Measurements from ENCODE around the gene AUTS2.

The AUTS2 gene

GRCh38 chr7:69803699-69804516, 205.6 kb downstream of the AUTS2 start:
- no peaks in the 10 kb centered on the region for H3K27me3 ChIP-seq
- no peak for TF ChIP-seq CTCF (IDR thresholded peaks at IDR 0.05)
- H3K4me1 ChIP-seq (ENCODE audit: control insufficient read depth in 1 of 2, insufficient read depth in 1 of 2, low read depth in 1 of 2, low read length in 1 of 2): no peaks in the 10 kb centered on the region
- H3K27ac ChIP-seq: no peak overlapping the region
- no peaks in the 10 kb centered on the region for H3K36me3 ChIP-seq
- no peaks in the 10 kb centered on the region for H3K9me3 ChIP-seq
- no peak overlapping the region for H3K4me3 ChIP-seq (ENCODE audit: low read depth in 1 of 2, low read length in 1 of 2)

GRCh38 chr7:69804962-69805361, 206.7 kb downstream of the AUTS2 start:
- Histone ChIP-seq H3K27me3 (no peaks in the 10 kb centered on the region), H3K4me3 (ENCODE audit: low read depth in 1 of 2, low read length in 1 of 2) (no peak overlapping the region), H3K4me1 (ENCODE audit: control insufficient read depth in 1 of 2, insufficient read depth in 1 of 2, low read depth in 1 of 2, low read length in 1 of 2) (no peaks in the 10 kb centered on the region), H3K9me3 (no peaks in the 10 kb centered on the region), H3K36me3 (no peaks in the 10 kb centered on the region), H3K27ac (no peak overlapping the region)
- TF ChIP-seq CTCF (IDR thresholded peaks at IDR 0.05): no peak

GRCh38 chr7:69808391-69808790, 210.1 kb downstream of the AUTS2 start:
- Histone ChIP-seq H3K36me3 (no peaks in the 10 kb centered on the region), H3K4me3 (ENCODE audit: low read depth in 1 of 2, low read length in 1 of 2) (no peak overlapping the region), H3K27ac (no peak overlapping the region), H3K4me1 (ENCODE audit: control insufficient read depth in 1 of 2, insufficient read depth in 1 of 2, low read depth in 1 of 2, low read length in 1 of 2) (no peaks in the 10 kb centered on the region), H3K9me3 (no peaks in the 10 kb centered on the region), H3K27me3 (no peaks in the 10 kb centered on the region)
- TF ChIP-seq CTCF (IDR thresholded peaks at IDR 0.05): no peak

GRCh38 chr7:69811476-69812308, 213.4 kb downstream of the AUTS2 start:
- no peak for TF ChIP-seq CTCF (IDR thresholded peaks at IDR 0.05)
- Histone ChIP-seq H3K9me3 (no peaks in the 10 kb centered on the region), H3K36me3 (no peaks in the 10 kb centered on the region), H3K4me3 (ENCODE audit: low read depth in 1 of 2, low read length in 1 of 2) (no peak overlapping the region), H3K27me3 (no peaks in the 10 kb centered on the region), H3K27ac (no peak overlapping the region), H3K4me1 (ENCODE audit: control insufficient read depth in 1 of 2, insufficient read depth in 1 of 2, low read depth in 1 of 2, low read length in 1 of 2) (no peaks in the 10 kb centered on the region)

- H3K4me1 ChIP-seq (ENCODE audit: control insufficient read depth in 1 of 2, insufficient read depth in 1 of 2, low read depth in 1 of 2, low read length in 1 of 2): no peaks in the 10 kb centered on the region
- no peaks in the 10 kb centered on the region for H3K9me3 ChIP-seq
- TF ChIP-seq CTCF (IDR thresholded peaks at IDR 0.05): no peak
Measured at GRCh38 chr7:69812756-69813155, 214.5 kb downstream of the AUTS2 start.

More at GRCh38 chr7:69812756-69813155, 214.5 kb downstream of the AUTS2 start:
- Histone ChIP-seq H3K4me3 (ENCODE audit: low read depth in 1 of 2, low read length in 1 of 2) (no peak overlapping the region), H3K27me3 (no peaks in the 10 kb centered on the region), H3K36me3 (no peaks in the 10 kb centered on the region), H3K27ac (no peak overlapping the region)

All from neutrophil (primary cell).